D341Med (cell line): ENCODE measurements around the gene DNM3.

Source experiments
- DNase-seq: peaks from one replicate; pipeline ENCODE4 v3.0.0; 2012; ENCODE audit warnings: low spot score

DNM3 gene

GRCh38 chr1:172397221-172397620 is 555.9 kb downstream of the DNM3 start:
- DNase-seq: no peak

GRCh38 chr1:172397633-172398032 is 556.3 kb downstream of the DNM3 start:
- no peak for DNase-seq

GRCh38 chr1:172398193-172398592 is 556.9 kb downstream of the DNM3 start:
- DNase-seq: no peak

GRCh38 chr1:172398970-172399755 is 557.9 kb downstream of the DNM3 start:
- peak; percentile 32 for DNase-seq

- DNase-seq: no peak
Measured at GRCh38 chr1:172399756-172400721, 558.7 kb downstream of the DNM3 start.

- DNase-seq: no peak
Measured at GRCh38 chr1:172400722-172401105, 559.4 kb downstream of the DNM3 start.

GRCh38 chr1:172401477-172401876 is 560.2 kb downstream of the DNM3 start:
- DNase-seq: no peak

GRCh38 chr1:172401892-172402291 is 560.6 kb downstream of the DNM3 start:
- DNase-seq: no peak

GRCh38 chr1:172402878-172403569 is 561.7 kb downstream of the DNM3 start:
- no peak for DNase-seq

GRCh38 chr1:172404121-172404520 is 562.8 kb downstream of the DNM3 start:
- no peak for DNase-seq

- DNase-seq: no peak
Measured at GRCh38 chr1:172405912-172406311, 564.6 kb downstream of the DNM3 start.

- no peak for DNase-seq
Measured at GRCh38 chr1:172406968-172407367, 565.7 kb downstream of the DNM3 start.

GRCh38 chr1:172408958-172409357 is 567.7 kb downstream of the DNM3 start:
- no peak for DNase-seq

- DNase-seq: no peak
Measured at GRCh38 chr1:172410027-172410426, 568.7 kb downstream of the DNM3 start.

GRCh38 chr1:172411791-172412338 is 570.6 kb downstream of the DNM3 start:
- no peak for DNase-seq

- no peak for DNase-seq
Measured at GRCh38 chr1:172414331-172414730, 573.0 kb downstream of the DNM3 start.

- no peak for DNase-seq
Measured at GRCh38 chr1:172416496-172417035, 575.3 kb downstream of the DNM3 start.

- no peak for DNase-seq
Measured at GRCh38 chr1:172417557-172417956, 576.3 kb downstream of the DNM3 start.

- no peak for DNase-seq
Measured at GRCh38 chr1:172420385-172420784, 579.1 kb downstream of the DNM3 start, which contains the start of gene C1orf105. Gene C1orf105, plus strand, starts transcription at chr1:172420685. Its CDS starts 201 bp downstream, at chr1:172420886.

GRCh38 chr1:172421974-172422604 is 580.8 kb downstream of the DNM3 start:
- no peak for DNase-seq

- no peak for DNase-seq
Measured at GRCh38 chr1:172423336-172423735, 582.0 kb downstream of the DNM3 start.
